HEK293 (cell line): Measurements from ENCODE around the gene NID2.
A peak's percentile ranks its signal among the peaks of the same experiment; 100 is the strongest.

Source experiments
- GLIS1 ChIP-seq: fragments of 450-650 bp; formaldehyde crosslinking; IDR thresholded peaks from 2 replicates; pipeline ENCODE4 v1.5.1; 2016; ENCODE audit warnings: missing biosample characterization, missing genetic modification characterization
- HOXD13 ChIP-seq: sonication (generic); formaldehyde crosslinking; IDR thresholded peaks from 2 replicates; pipeline ENCODE4 v1.8.0; 2022; ENCODE audit warnings: missing genetic modification reagents, borderline replicate concordance
- KLF10 ChIP-seq: fragments of 450-650 bp; IDR thresholded peaks from 2 replicates; pipeline ENCODE4 v1.5.1; 2018; ENCODE audit warnings: missing biosample characterization, mild to moderate bottlenecking, missing genetic modification characterization
- KLF16 ChIP-seq: fragments of 450-650 bp; formaldehyde crosslinking; IDR thresholded peaks from 2 replicates; pipeline ENCODE4 v1.5.1; 2017; ENCODE audit warnings: missing biosample characterization, missing genetic modification characterization
- KLF17 ChIP-seq: fragments of 450-650 bp; formaldehyde crosslinking; IDR thresholded peaks from 2 replicates; pipeline ENCODE4 v1.5.1; 2016; ENCODE audit warnings: missing biosample characterization, missing genetic modification characterization
- KLF9 ChIP-seq: fragments of 450-650 bp; formaldehyde crosslinking; IDR thresholded peaks from 2 replicates; pipeline ENCODE4 v1.5.1; 2016; ENCODE audit warnings: missing biosample characterization, missing genetic modification characterization, low read depth
- PBX3 ChIP-seq: sonication (generic); formaldehyde crosslinking; IDR thresholded peaks from 2 replicates; pipeline ENCODE4 v1.8.1; 2022; ENCODE audit warnings: mild to moderate bottlenecking, moderate library complexity, missing genetic modification reagents
- PRDM1 ChIP-seq: fragments of 450-650 bp; formaldehyde crosslinking; IDR thresholded peaks from 2 replicates; pipeline ENCODE4; 2016; ENCODE audit warnings: missing biosample characterization, missing genetic modification characterization
- SP2 ChIP-seq: fragments of 450-650 bp; formaldehyde crosslinking; IDR thresholded peaks from 2 replicates; pipeline ENCODE4 v1.5.1; 2016; ENCODE audit warnings: missing biosample characterization, missing genetic modification characterization
- SP7 ChIP-seq: fragments of 450-650 bp; formaldehyde crosslinking; IDR thresholded peaks from 2 replicates; pipeline ENCODE4 v1.5.1; 2016; ENCODE audit warnings: missing biosample characterization, missing genetic modification characterization
- ZBTB26 ChIP-seq: fragments of 450-650 bp; formaldehyde crosslinking; optimal IDR thresholded peaks from 2 replicates; pipeline ENCODE3; 2016; ENCODE audit warnings: missing biosample characterization, mild to moderate bottlenecking, missing genetic modification characterization
- ZBTB7A ChIP-seq: fragments of 450-650 bp; formaldehyde crosslinking; IDR thresholded peaks from 2 replicates; pipeline ENCODE4 v1.5.1; 2016; ENCODE audit warnings: low read depth, missing biosample characterization, missing genetic modification characterization
- ZFP69B ChIP-seq: fragments of 450-650 bp; formaldehyde crosslinking; IDR thresholded peaks from 2 replicates; pipeline ENCODE4 v1.5.1; 2016; ENCODE audit warnings: missing biosample characterization, missing genetic modification characterization
- ZNF175 ChIP-seq: fragments of 450-650 bp; formaldehyde crosslinking; IDR thresholded peaks from 2 replicates; pipeline ENCODE4 v1.5.1; 2016; ENCODE audit warnings: missing biosample characterization, missing genetic modification characterization
- ZNF2 ChIP-seq: fragments of 450-650 bp; formaldehyde crosslinking; IDR thresholded peaks from 2 replicates; pipeline ENCODE4 v1.5.1; 2016; ENCODE audit warnings: missing biosample characterization, missing genetic modification characterization
- ZNF366 ChIP-seq: fragments of 450-650 bp; formaldehyde crosslinking; conservative IDR thresholded peaks from 2 replicates; pipeline ENCODE4 v1.5.1; 2016; ENCODE audit warnings: missing biosample characterization, missing genetic modification characterization
- ZNF37A ChIP-seq: fragments of 450-650 bp; IDR thresholded peaks from 2 replicates; pipeline ENCODE4 v1.5.1; 2018; ENCODE audit warnings: missing biosample characterization, missing genetic modification characterization
- ZNF394 ChIP-seq: fragments of 450-650 bp; formaldehyde crosslinking; IDR thresholded peaks from 2 replicates; pipeline ENCODE4 v1.5.1; 2016; ENCODE audit warnings: missing biosample characterization, missing genetic modification characterization, mild to moderate bottlenecking, moderate library complexity, borderline replicate concordance
- ZNF501 ChIP-seq: fragments of 450-650 bp; formaldehyde crosslinking; IDR thresholded peaks from 2 replicates; pipeline ENCODE4 v1.5.1; 2016; ENCODE audit warnings: missing biosample characterization, missing genetic modification characterization
- ZNF513 ChIP-seq: fragments of 450-650 bp; IDR thresholded peaks from 2 replicates; pipeline ENCODE4 v1.5.1; 2018; ENCODE audit warnings: missing biosample characterization, missing genetic modification characterization
- ZNF558 ChIP-seq: fragments of 450-650 bp; formaldehyde crosslinking; IDR thresholded peaks from 2 replicates; pipeline ENCODE4 v1.5.1; 2016; ENCODE audit warnings: missing biosample characterization, missing genetic modification characterization
- ZNF580 ChIP-seq: fragments of 450-650 bp; formaldehyde crosslinking; IDR thresholded peaks from 2 replicates; pipeline ENCODE4 v1.5.1; 2016; ENCODE audit warnings: missing biosample characterization, missing genetic modification characterization
- ZNF701 ChIP-seq: fragments of 450-650 bp; formaldehyde crosslinking; IDR thresholded peaks from 2 replicates; pipeline ENCODE4 v1.5.1; 2016; ENCODE audit warnings: missing biosample characterization, missing genetic modification characterization
- ZSCAN16 ChIP-seq: fragments of 450-650 bp; formaldehyde crosslinking; IDR thresholded peaks from 2 replicates; pipeline ENCODE4 v1.5.1; 2016; ENCODE audit warnings: missing biosample characterization, missing genetic modification characterization
- TF ChIP-seq, protein P1 (sequence below): fragments of 450-650 bp; formaldehyde crosslinking; IDR thresholded peaks from 2 replicates; pipeline ENCODE4 v1.5.1; 2017; ENCODE audit warnings: missing biosample characterization, missing genetic modification characterization
- TF ChIP-seq, protein P2 (sequence below): fragments of 450-650 bp; formaldehyde crosslinking; IDR thresholded peaks from 2 replicates; pipeline ENCODE4 v1.5.1; 2017; ENCODE audit warnings: missing biosample characterization, missing genetic modification characterization
- TF ChIP-seq, protein P3 (sequence below): fragments of 450-650 bp; formaldehyde crosslinking; IDR thresholded peaks from 2 replicates; pipeline ENCODE4 v1.5.1; 2016; ENCODE audit warnings: missing biosample characterization, missing genetic modification characterization

NID2 gene

DNA sequence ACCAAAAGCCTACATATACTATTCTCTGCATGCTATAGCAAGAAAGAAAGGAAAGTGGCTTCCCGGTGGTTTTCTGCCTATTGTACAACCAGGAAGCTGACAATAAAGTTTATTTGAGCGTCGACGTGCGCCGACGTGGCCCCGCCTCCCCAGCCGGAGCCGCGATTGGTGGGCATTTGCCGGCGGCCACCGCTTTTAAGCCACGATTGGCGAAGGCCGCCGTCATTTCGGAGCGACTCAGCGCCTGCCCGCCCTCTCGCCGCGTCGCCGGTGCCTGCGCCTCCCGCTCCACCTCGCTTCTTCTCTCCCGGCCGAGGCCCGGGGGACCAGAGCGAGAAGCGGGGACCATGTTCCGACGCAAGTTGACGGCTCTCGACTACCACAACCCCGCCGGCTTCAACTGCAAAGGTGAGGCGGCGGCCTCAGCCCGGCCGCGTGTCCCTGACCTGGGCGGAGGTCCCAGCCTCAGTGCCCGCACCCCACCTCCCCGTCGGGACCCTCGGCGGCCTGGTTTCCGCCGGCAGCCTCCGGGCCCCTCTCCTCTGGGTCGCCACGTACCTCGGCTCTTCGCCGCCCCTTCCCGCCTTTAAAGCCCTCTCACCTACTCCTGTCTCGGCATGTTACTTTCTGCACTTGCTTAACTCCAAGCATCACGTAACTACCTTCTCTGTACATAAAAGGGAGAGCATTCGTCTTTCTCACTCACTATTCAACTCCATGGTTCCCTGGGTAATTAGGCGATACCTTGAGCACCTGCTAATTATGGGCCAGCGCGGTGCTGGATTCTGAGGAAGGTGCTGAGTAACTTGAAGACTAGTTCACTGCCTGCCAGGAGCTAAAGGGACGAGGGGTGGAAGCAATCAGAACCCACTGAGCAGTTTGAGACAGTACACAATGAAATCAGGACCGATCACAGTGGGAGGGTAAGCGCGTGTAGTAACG lies 79.3 kb downstream of the NID2 start, which contains the start of gene RTRAF (continued):
- TF ChIP-seq ZNF513 (tag by site-specific recombination), result no peak
- TF ChIP-seq, protein P1, sequence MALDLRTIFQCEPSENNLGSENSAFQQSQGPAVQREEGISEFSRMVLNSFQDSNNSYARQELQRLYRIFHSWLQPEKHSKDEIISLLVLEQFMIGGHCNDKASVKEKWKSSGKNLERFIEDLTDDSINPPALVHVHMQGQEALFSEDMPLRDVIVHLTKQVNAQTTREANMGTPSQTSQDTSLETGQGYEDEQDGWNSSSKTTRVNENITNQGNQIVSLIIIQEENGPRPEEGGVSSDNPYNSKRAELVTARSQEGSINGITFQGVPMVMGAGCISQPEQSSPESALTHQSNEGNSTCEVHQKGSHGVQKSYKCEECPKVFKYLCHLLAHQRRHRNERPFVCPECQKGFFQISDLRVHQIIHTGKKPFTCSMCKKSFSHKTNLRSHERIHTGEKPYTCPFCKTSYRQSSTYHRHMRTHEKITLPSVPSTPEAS (tag by site-specific recombination), result no peak
- TF ChIP-seq KLF17, result 0 out of 2 replicates have a peak, but pooled peaks have one; percentile 30
- TF ChIP-seq ZBTB26 (tag by site-specific recombination), result peak; percentile 71
- TF ChIP-seq ZNF37A (tag by site-specific recombination), result no peak
- peak; percentile 80 for TF ChIP-seq PRDM1
- no peak for TF ChIP-seq ZNF175 (tag by site-specific recombination)
- TF ChIP-seq, protein P2, sequence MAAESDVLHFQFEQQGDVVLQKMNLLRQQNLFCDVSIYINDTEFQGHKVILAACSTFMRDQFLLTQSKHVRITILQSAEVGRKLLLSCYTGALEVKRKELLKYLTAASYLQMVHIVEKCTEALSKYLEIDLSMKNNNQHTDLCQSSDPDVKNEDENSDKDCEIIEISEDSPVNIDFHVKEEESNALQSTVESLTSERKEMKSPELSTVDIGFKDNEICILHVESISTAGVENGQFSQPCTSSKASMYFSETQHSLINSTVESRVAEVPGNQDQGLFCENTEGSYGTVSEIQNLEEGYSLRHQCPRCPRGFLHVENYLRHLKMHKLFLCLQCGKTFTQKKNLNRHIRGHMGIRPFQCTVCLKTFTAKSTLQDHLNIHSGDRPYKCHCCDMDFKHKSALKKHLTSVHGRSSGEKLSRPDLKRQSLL (tag by site-specific recombination), result 0 out of 2 replicates have a peak, but pooled peaks have one; percentile 8
- peak; percentile 74; the same call in 1 of the 2 replicates for TF ChIP-seq PBX3 (CRISPR knock-in tag)
- TF ChIP-seq KLF16 (tag by site-specific recombination), result peak; percentile 90
- peak; percentile 57; the same call in 1 of the 2 replicates for TF ChIP-seq ZNF2 (tag by site-specific recombination)
- 0 out of 2 replicates have a peak, but pooled peaks have one; percentile 5 for TF ChIP-seq ZNF366
- 0 out of 2 replicates have a peak, but pooled peaks have one; percentile 12 for TF ChIP-seq GLIS1 (tag by site-specific recombination)
- TF ChIP-seq SP7 (tag by site-specific recombination), result peak; percentile 59
- TF ChIP-seq KLF10 (tag by site-specific recombination), result peak; percentile 81
- TF ChIP-seq, protein P3, sequence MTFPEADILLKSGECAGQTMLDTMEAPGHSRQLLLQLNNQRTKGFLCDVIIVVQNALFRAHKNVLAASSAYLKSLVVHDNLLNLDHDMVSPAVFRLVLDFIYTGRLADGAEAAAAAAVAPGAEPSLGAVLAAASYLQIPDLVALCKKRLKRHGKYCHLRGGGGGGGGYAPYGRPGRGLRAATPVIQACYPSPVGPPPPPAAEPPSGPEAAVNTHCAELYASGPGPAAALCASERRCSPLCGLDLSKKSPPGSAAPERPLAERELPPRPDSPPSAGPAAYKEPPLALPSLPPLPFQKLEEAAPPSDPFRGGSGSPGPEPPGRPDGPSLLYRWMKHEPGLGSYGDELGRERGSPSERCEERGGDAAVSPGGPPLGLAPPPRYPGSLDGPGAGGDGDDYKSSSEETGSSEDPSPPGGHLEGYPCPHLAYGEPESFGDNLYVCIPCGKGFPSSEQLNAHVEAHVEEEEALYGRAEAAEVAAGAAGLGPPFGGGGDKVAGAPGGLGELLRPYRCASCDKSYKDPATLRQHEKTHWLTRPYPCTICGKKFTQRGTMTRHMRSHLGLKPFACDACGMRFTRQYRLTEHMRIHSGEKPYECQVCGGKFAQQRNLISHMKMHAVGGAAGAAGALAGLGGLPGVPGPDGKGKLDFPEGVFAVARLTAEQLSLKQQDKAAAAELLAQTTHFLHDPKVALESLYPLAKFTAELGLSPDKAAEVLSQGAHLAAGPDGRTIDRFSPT (tag by site-specific recombination), result no peak
- TF ChIP-seq ZNF701 (tag by site-specific recombination), result no peak
- no peak for TF ChIP-seq ZNF580
- TF ChIP-seq ZNF501 (tag by site-specific recombination), result 0 out of 2 replicates have a peak, but pooled peaks have one; percentile 60
- TF ChIP-seq ZFP69B (tag by site-specific recombination), result peak; percentile 58; the same call in 1 of the 2 replicates
- no peak for TF ChIP-seq ZNF558 (tag by site-specific recombination)
- peak; percentile 64; the same call in 1 of the 2 replicates for TF ChIP-seq ZNF394 (tag by site-specific recombination)
- TF ChIP-seq HOXD13 (CRISPR knock-in tag), result peak; percentile 69; the same call in 1 of the 2 replicates
- peak; percentile 53; the same call in 1 of the 2 replicates for TF ChIP-seq KLF9 (tag by site-specific recombination)
- TF ChIP-seq ZSCAN16 (tag by site-specific recombination), result 0 out of 2 replicates have a peak, but pooled peaks have one; percentile 17
- TF ChIP-seq ZBTB7A (tag by site-specific recombination), result peak; percentile 56; the same call in 1 of the 2 replicates
- peak; percentile 94 for TF ChIP-seq SP2 (tag by site-specific recombination)
